Activated CD8-positive, alpha-beta T cell treated with anti-CD3 and anti-CD28 coated beads, Interleukin-2, amount 10 ng/mL, durations not matched to agents 7 days and 5 days (primary cell): ENCODE measurements around the gene OSBPL8. TPM values are rescaled to one million over a fixed set of nuclear protein-coding genes. Genes with fewer than 3 reads are reported as not detected.
"Not testable (repeated sequence)": the region's sequence is repeated elsewhere in the genome, so short reads cannot be mapped to it uniquely, and the experiment has no call there.

Source experiments
- ATAC-seq: fragments of 150-1000 bp; cut with Tn5 transposase; one replicate; pipeline ENCODE4 v1.10.0; 2021; ENCODE audit warnings: moderate library complexity
- CTCF ChIA-PET: fragments of 350-600 bp; sonication (Branson Sonifier 250); formaldehyde crosslinking; loops from one replicate; lab custom pipeline; 2021; ENCODE audit warnings: antibody characterized with exemption; lab: Charles Lee
- POLR2A ChIA-PET: fragments of 350-600 bp; sonication (Branson Sonifier 250); formaldehyde crosslinking; loops from one replicate; lab custom pipeline; 2021; ENCODE audit warnings: antibody characterized with exemption; lab: Charles Lee
- DNase-seq: peaks from one replicate; pipeline ENCODE4 v3.0.0-alpha.2; 2020
- H3K27ac Mint-ChIP-seq: one replicate; pipeline ENCODE4 v1.8.0; 2021; ENCODE audit warnings: mild to moderate bottlenecking, mixed read lengths
- H3K27me3 Mint-ChIP-seq: one replicate; pipeline ENCODE4 v1.8.0; 2021; ENCODE audit warnings: low read depth, mixed read lengths
- H3K36me3 Mint-ChIP-seq: one replicate; pipeline ENCODE4 v1.8.0; 2021; ENCODE audit warnings: low read depth, mixed read lengths
- H3K4me1 Mint-ChIP-seq: one replicate; pipeline ENCODE4 v1.8.0; 2021; ENCODE audit warnings: low read depth, mixed read lengths
- H3K4me3 Mint-ChIP-seq: one replicate; pipeline ENCODE4 v1.8.0; 2021; ENCODE audit warnings: mild to moderate bottlenecking, mixed read lengths
- H3K9me3 Mint-ChIP-seq: one replicate; pipeline ENCODE4 v1.8.0; 2022; ENCODE audit warnings: mixed read lengths; ENCODE audit not compliant: insufficient read depth
- total RNA-seq, 2 experiments: library from RNA; stranded (reverse); gene quantifications; one replicate each; pipeline ENCODE4 v1.2.3, GENCODE V29; 2021

OSBPL8 gene
- total RNA-seq, 2 experiments from 2014 or later, result 113 to 119 TPM

DNA sequence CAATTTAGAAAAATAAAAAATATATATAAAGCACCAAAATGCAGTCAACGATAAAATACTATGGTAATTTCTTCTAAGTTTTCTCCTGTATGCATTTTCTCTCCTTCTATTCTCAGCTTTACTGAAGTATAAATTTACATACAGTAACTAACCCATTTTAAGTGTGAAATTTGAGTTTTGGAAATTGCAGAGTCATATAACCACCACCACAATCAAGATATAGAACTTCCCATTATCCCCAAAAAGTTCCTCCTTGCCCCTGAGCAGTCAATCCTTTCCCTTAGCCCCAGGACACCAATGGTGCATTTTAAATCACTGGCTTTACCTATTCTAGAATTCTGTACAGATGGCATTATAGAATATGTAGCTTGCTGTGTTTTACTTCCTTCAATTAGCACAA is 180.3 kb downstream of the OSBPL8 start:
- peaks cover 47% of the 10 kb centered on the region for H3K36me3 Mint-ChIP-seq
- CTCF ChIA-PET, result interaction anchor here (1.2 kb wide), 1 partner anchor 18 kb away, joined by 3 read pairs; no protein-coding TSS in a partner anchor

DNA sequence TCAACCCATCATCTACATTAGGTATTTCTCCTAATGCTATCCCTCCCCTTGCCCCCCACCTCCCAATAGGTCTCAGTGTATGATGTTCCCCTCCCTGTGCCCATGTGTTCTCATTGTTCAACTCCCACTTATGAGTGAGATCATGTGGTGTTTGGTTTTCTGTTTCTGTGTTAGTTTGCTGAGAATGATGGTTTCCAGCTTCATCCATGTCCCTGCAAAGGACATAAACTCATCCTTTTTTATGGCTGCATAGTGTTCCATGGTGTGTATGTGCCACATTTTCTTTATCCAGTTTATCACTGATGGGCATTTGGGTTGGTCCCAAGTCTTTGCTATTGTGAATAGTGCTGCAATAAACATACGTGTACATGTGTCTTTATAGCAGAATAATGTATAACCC is 182.7 kb downstream of the OSBPL8 start:
- peaks cover 45% of the 10 kb centered on the region for H3K36me3 Mint-ChIP-seq
- H3K9me3 Mint-ChIP-seq, ATAC-seq, CTCF ChIA-PET, H3K27ac Mint-ChIP-seq, POLR2A ChIA-PET, DNase-seq, H3K27me3 Mint-ChIP-seq, H3K4me1 Mint-ChIP-seq, H3K4me3 Mint-ChIP-seq: not testable (repeated sequence)

More for the DNA sequence above, 180.3 kb downstream of the OSBPL8 start:
- Mint-ChIP-seq H3K9me3 (no peaks in the 10 kb centered on the region), H3K27ac (no peak overlapping the region), H3K4me3 (no peak overlapping the region), H3K4me1 (no peaks in the 10 kb centered on the region), H3K27me3 (no peaks in the 10 kb centered on the region)
- POLR2A ChIA-PET, result interaction anchor here (0.6 kb wide), 1 partner anchor 127 kb away, joined by 3 read pairs; no protein-coding TSS in a partner anchor
- ATAC-seq (no peak), DNase-seq (no peak)

DNA sequence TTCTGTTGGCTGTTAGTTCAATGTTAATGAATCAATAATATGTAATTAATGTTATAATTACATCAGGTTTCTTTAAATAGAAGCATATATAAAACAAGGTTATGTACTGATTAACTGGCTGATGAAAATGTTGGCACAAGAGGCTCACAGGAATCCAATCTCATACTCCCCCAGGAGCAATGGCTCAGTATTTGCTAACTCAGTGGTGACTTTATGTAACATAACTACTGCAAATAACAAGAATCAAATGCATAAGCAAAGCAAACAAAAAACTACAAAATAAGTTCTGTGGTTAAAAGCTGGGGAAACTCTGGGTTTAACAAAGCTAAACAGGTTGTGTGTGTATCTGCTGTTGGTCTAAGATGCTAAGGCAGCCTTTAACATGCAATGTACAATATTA is 183.6 kb downstream of the OSBPL8 start:
- CTCF ChIA-PET, result interaction anchor here (1.0 kb wide), 1 partner anchor 210 kb away, joined by 3 read pairs; no protein-coding TSS in a partner anchor
- POLR2A ChIA-PET, result no interaction called here
- ATAC-seq, result no peak
- Mint-ChIP-seq H3K27ac (no peak overlapping the region), H3K4me3 (no peak overlapping the region), H3K4me1 (no peaks in the 10 kb centered on the region), H3K27me3 (no peaks in the 10 kb centered on the region), H3K36me3 (peaks cover 47% of the 10 kb centered on the region), H3K9me3 (no peaks in the 10 kb centered on the region)
- DNase-seq, result no peak

DNA sequence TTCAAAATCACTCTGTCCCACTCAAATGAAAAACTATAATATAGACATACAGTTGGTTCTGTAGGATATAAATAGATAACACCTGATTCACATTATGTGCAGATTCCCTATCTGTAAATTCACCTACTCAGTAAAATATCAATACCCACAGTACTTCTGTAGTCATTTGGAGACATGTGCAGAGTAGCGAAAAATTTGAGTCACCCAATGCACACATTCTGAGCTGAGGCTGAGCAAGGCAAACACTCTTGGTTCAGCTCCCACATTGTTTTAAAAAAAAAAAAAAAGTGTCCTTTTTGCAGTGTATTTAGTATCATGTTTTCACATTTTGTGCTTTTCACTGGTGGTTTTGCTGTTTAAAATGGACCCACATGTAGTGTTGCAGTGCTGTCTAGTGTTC is 184.1 kb downstream of the OSBPL8 start:
- POLR2A ChIA-PET, result no interaction called here
- no peak overlapping the region for H3K4me3 Mint-ChIP-seq
- H3K9me3 Mint-ChIP-seq, result no peaks in the 10 kb centered on the region
- CTCF ChIA-PET, result interaction anchor here (1.0 kb wide), 1 partner anchor 211 kb away, joined by 3 read pairs; no protein-coding TSS in a partner anchor
- no peak for DNase-seq
- H3K36me3 Mint-ChIP-seq, result peaks cover 51% of the 10 kb centered on the region
- no peak overlapping the region for H3K27ac Mint-ChIP-seq
- no peaks in the 10 kb centered on the region for H3K27me3 Mint-ChIP-seq
- no peaks in the 10 kb centered on the region for H3K4me1 Mint-ChIP-seq
- ATAC-seq, result no peak

DNA sequence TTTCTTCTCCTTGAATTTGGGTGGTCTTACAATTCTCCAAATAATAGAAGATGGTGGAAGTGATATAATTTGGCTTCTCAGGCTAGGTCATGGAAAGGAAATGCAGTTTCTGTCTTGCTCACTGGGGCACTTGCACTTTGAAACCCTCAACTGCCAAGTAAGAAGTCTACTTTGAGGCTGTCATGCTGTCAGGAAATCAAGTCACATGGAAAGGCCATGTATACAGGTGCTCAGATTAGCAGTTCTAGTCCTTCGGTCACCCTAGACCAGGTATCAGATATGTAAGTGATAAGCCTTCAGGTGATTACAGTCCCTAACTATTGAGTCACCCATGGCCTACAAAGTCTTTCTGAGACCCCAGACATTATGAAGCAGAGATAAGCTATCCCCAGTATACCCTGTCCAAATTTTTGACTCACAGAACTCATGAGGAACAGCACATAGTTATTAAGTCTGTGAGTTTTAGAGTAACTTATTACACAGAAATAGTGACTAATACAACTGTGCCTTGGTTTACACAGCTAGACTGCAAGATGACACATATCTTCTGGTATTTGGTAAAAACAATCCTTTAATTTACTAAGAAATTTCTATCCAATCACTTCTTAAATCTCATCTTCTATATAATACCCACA is 185.1 kb downstream of the OSBPL8 start:
- CTCF ChIA-PET, result no interaction called here

DNA sequence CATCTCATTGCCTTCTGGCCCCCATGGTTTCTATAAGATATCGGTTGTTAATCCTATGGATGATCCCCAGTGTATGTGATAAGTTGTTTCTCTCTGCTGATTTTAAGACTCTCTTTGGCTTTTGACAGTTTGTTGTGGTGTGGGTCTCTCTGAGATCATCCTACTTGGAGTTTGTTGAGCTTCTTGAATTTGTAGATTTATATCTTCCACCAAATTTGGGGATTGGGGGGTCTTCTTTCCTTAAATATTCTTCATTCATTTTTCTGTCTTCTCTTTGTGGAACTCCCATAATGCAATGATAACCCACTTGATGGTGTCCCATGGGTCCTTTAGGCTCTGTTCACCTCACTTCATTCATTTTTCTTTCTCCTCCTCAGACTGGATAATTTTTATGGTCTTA is 191.3 kb downstream of the OSBPL8 start:
- no peak for DNase-seq
- Mint-ChIP-seq H3K27me3 (no peaks in the 10 kb centered on the region), H3K9me3 (no peaks in the 10 kb centered on the region), H3K4me1 (no peaks in the 10 kb centered on the region), H3K4me3 (no peak overlapping the region), H3K36me3 (peaks cover 75% of the 10 kb centered on the region), H3K27ac (no peak overlapping the region)
- ChIA-PET CTCF (no interaction called here), POLR2A (no interaction called here)
- ATAC-seq, result no peak

More for the DNA sequence above, 185.1 kb downstream of the OSBPL8 start:
- H3K36me3 Mint-ChIP-seq, result peaks cover 57% of the 10 kb centered on the region
- H3K27me3 Mint-ChIP-seq, result no peaks in the 10 kb centered on the region
- H3K9me3 Mint-ChIP-seq, result no peaks in the 10 kb centered on the region
- no peak for DNase-seq
- no peaks in the 10 kb centered on the region for H3K4me1 Mint-ChIP-seq
- H3K4me3 Mint-ChIP-seq, result no peak overlapping the region
- H3K27ac Mint-ChIP-seq, result no peak overlapping the region
- no peak for ATAC-seq
- POLR2A ChIA-PET, result no interaction called here

DNA sequence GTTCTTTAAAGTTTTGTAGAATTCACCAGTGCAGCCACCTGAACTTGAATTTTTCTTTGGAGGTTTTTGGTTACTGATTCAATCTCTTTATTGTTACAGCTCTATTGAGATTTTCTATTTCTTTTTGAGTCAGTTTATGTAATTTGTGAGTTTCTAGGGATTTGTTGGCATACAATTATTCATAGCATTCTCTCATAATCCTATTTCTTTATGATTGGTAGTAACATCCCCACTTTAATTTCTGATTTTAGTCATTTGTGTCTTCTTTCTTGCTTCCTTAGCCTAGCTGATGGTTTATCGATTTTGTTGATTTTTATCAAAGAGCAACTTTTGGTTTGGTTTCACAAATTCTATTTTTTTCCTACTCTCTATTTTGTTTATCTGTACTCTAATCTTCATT is 193.4 kb downstream of the OSBPL8 start:
- Mint-ChIP-seq H3K4me1 (no peaks in the 10 kb centered on the region), H3K27ac (no peak overlapping the region), H3K27me3 (no peaks in the 10 kb centered on the region), H3K9me3 (no peaks in the 10 kb centered on the region), H3K4me3 (no peak overlapping the region), H3K36me3 (peaks cover 80% of the 10 kb centered on the region)
- ATAC-seq (no peak), DNase-seq (no peak)
- POLR2A ChIA-PET, result no interaction called here
- CTCF ChIA-PET, result no interaction called here

DNA sequence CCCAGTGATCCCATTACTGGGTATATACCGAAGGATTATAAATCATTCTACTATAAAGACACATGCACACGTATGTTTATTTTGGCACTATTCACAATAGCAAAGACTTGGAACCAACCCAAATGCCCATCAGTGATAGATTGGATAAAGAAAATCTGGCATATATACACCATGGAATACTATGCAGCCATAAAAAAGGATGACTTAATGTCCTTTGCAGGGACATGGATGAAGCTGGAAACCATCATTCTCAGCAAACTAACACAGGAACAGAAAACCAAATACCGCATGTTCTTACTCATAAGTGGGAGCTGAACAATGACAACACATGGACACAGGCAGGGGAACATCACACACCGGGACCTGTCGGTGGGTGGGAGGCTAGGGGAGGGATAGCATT is 195.4 kb downstream of the OSBPL8 start:
- DNase-seq, H3K4me1 Mint-ChIP-seq, H3K27me3 Mint-ChIP-seq, H3K4me3 Mint-ChIP-seq, H3K27ac Mint-ChIP-seq, H3K9me3 Mint-ChIP-seq, POLR2A ChIA-PET, CTCF ChIA-PET, ATAC-seq: not testable (repeated sequence)
- peaks cover 74% of the 10 kb centered on the region for H3K36me3 Mint-ChIP-seq

DNA sequence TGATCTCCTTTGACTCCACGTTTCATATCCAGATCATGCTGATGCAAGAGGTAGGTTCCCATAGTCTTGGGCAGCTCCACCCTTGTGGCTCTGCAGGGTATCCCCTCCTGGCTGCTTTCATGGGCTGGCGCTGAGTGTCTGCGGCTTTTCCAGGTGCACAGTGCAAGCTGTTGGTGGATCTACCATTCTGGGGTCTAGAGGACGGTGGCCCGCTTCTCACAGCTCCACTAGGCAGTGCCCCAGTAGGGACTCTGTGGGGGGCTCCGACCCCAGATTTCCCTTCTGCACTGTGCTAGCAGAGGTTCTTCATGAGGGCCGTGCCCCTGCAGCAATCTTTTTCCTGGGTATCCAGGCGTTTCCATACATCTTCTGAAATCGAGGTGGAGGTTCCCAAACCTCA is 199.3 kb downstream of the OSBPL8 start:
- DNase-seq (no peak), ATAC-seq (no peak)
- Mint-ChIP-seq H3K4me3 (no peak overlapping the region), H3K36me3 (peaks cover 59% of the 10 kb centered on the region), H3K4me1 (no peaks in the 10 kb centered on the region), H3K27me3 (no peaks in the 10 kb centered on the region), H3K9me3 (no peaks in the 10 kb centered on the region), H3K27ac (no peak overlapping the region)
- ChIA-PET CTCF (no interaction called here), POLR2A (interaction anchor here (1.1 kb wide), 1 partner anchor 13 kb away, joined by 3 read pairs; no protein-coding TSS in a partner anchor)

DNA sequence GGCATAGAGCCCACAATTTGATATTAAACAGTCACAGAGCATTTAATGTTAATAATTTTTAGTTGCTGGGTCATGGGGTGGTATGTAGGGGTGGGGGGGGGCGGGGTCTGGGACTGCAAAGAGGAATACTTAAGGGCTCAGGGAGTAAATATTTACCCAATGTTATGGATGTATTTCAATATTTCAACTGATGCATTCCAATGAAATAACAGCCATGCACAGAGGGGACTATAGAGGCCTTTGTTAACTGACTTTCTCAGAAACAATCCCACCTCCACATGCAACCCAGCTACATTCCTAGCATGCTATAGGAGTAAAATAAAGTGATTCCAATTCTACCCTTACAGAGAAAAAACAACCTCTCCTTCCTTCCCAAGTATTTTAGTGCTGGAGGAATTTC is 203.5 kb downstream of the OSBPL8 start:
- H3K36me3 Mint-ChIP-seq, result peaks cover 33% of the 10 kb centered on the region
- H3K4me3 Mint-ChIP-seq, result no peak overlapping the region
- H3K9me3 Mint-ChIP-seq, result no peaks in the 10 kb centered on the region
- ATAC-seq (no peak), DNase-seq (no peak)
- no peaks in the 10 kb centered on the region for H3K4me1 Mint-ChIP-seq
- H3K27me3 Mint-ChIP-seq, result no peaks in the 10 kb centered on the region
- H3K27ac Mint-ChIP-seq, result no peak overlapping the region
- ChIA-PET POLR2A (no interaction called here), CTCF (no interaction called here)

DNA sequence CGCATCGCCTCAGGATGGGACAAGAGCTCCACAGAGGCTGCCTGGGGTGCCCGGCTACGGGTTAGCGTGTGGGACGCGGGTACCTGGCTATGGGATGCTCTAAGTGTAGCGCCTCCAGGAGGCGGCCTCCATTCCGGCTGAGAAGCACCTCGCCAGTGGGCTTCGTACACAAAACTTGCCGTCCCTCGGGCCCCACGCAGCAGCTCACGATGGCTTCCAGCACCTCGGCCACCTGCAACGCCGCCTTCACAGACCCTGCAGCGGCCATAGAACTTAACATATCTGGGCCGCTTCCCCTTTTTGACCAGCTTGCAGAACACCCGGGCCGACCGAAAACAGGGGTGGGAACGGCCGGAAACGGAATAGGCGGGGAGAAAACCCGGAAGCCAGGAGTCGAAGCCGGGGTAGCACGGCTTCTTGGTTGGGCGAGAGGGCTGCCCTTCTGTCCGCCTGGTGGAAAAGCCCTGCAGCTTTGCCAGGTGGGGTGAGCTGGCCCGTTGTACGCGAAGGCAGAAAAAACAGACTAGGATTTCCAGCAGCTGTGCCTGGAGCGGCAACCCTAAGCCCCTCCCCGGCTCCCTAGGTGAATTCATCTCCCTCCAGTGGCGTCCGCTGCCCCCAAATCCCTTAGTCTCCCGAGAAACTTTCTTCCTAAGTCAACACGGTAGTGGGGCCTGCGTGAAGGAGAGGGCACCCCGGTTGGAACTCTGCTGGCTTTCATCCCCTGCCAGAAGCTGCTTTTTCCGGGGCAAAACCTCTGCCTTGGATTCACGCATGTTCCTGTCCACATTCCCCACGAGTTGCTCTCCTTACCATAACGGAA is 211.3 kb downstream of the OSBPL8 start, which contains the start of gene BBS10:
TSS of gene BBS10 (minus strand) at position 337 of the 823 bp plus-strand sequence. CDS start at position 280, 57 bp downstream.
- peak; percentile 97 for ATAC-seq
- H3K4me3 Mint-ChIP-seq, result peak within 1 kb of the TSS; percentile 93

More for the DNA sequence above, 211.3 kb downstream of the OSBPL8 start, which contains the start of gene BBS10:
- H3K27me3 Mint-ChIP-seq, result no peaks in the 10 kb centered on the region
- peak within 1 kb of the TSS; percentile 92 for H3K27ac Mint-ChIP-seq
- POLR2A ChIA-PET, result interaction anchor here (0.6 to 1.4 kb wide), 10 partner anchors 11 to 1810 kb away, joined by 3 to 7 read pairs (median 3); partner anchors contain the start of genes KRR1, NAP1L1 and OSBPL8
- H3K36me3 Mint-ChIP-seq, result peaks cover 13% of the 10 kb centered on the region
- peaks cover 21% of the 10 kb centered on the region for H3K4me1 Mint-ChIP-seq
- peak; percentile 92 for DNase-seq
- CTCF ChIA-PET, result interaction anchor here (0.6 to 3.1 kb wide), 17 partner anchors 9 to 859 kb away, joined by 3 to 20 read pairs (median 3); partner anchors contain the start of genes KRR1 and OSBPL8
- no peaks in the 10 kb centered on the region for H3K9me3 Mint-ChIP-seq
